ENCODE results near the gene EXD3. TPM values are rescaled to one million over a fixed set of nuclear protein-coding genes. Genes with fewer than 3 reads are reported as not detected.

EXD3 gene
- total RNA-seq, 1 donor from 2014 or later: 19.9 TPM

GRCh38 chr9:137368431-137369035, 54.4 kb downstream of the EXD3 start:
- Mint-ChIP-seq H3K4me3 (ENCODE audit: unreplicated experiment) (no peak overlapping the region), H3K27ac (ENCODE audit: unreplicated experiment) (no peak overlapping the region), H3K27me3 (ENCODE audit: unreplicated experiment) (peaks cover 10% of the 10 kb centered on the region), H3K36me3 (ENCODE audit: low read depth, unreplicated experiment) (peaks cover 10% of the 10 kb centered on the region), H3K4me1 (ENCODE audit: unreplicated experiment) (peaks cover 5% of the 10 kb centered on the region), H3K9me3 (ENCODE audit: unreplicated experiment) (no peaks in the 10 kb centered on the region)
- TF ChIP-seq CTCF (IDR thresholded peaks at IDR 0.05; ENCODE audit: unreplicated experiment): no peak
- DNase-seq (ENCODE audit: low spot score): no peak

- Mint-ChIP-seq H3K9me3 (ENCODE audit: unreplicated experiment) (no peaks in the 10 kb centered on the region), H3K27me3 (ENCODE audit: unreplicated experiment) (peaks cover 10% of the 10 kb centered on the region), H3K4me1 (ENCODE audit: unreplicated experiment) (peaks cover 5% of the 10 kb centered on the region), H3K27ac (ENCODE audit: unreplicated experiment) (no peak overlapping the region), H3K36me3 (ENCODE audit: low read depth, unreplicated experiment) (peaks cover 10% of the 10 kb centered on the region), H3K4me3 (ENCODE audit: unreplicated experiment) (no peak overlapping the region)
- no peak for DNase-seq (ENCODE audit: low spot score)
- TF ChIP-seq CTCF (IDR thresholded peaks at IDR 0.05; ENCODE audit: unreplicated experiment): no peak
These were observed 55.2 kb downstream of the EXD3 start for GRCh38 chr9:137367506-137368430.

DNA sequence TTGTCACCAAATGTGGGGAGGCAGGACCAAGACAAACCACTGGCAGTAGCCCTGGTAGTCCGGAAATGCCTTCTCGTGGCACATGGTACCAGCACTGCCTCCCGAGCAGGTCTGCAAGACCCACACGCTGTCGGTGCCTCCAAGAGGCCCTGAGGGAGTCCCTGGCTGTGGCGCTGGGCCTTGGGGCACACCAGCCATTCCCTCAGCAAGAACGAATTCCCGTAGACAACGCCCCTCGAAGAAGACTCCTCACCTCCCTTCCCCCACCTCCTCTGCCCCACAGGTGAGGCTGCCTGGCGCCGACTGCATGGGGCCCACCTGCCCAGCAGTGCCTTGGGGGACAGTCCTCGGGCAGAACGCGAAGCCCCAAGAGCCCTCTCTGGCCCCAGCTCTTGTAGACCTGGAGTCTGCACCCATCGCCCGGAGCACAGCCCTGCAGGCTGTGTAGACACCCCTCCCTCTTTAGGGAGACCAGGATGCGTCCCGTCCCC, 56.0 kb downstream of the EXD3 start:
- no peak overlapping the region for H3K4me3 Mint-ChIP-seq (ENCODE audit: unreplicated experiment)
- peaks cover 10% of the 10 kb centered on the region for H3K27me3 Mint-ChIP-seq (ENCODE audit: unreplicated experiment)
- H3K36me3 Mint-ChIP-seq (ENCODE audit: low read depth, unreplicated experiment): peaks cover 10% of the 10 kb centered on the region
- DNase-seq (ENCODE audit: low spot score): no peak
- TF ChIP-seq CTCF (IDR thresholded peaks at IDR 0.05; ENCODE audit: unreplicated experiment): no peak
- no peaks in the 10 kb centered on the region for H3K9me3 Mint-ChIP-seq (ENCODE audit: unreplicated experiment)
- H3K4me1 Mint-ChIP-seq (ENCODE audit: unreplicated experiment): peaks cover 5% of the 10 kb centered on the region
- H3K27ac Mint-ChIP-seq (ENCODE audit: unreplicated experiment): no peak overlapping the region

GRCh38 chr9:137366445-137366810, 56.5 kb downstream of the EXD3 start:
- H3K9me3 Mint-ChIP-seq (ENCODE audit: unreplicated experiment): no peaks in the 10 kb centered on the region
- H3K4me1 Mint-ChIP-seq (ENCODE audit: unreplicated experiment): peaks cover 5% of the 10 kb centered on the region
- TF ChIP-seq CTCF (IDR thresholded peaks at IDR 0.05; ENCODE audit: unreplicated experiment): no peak
- peak overlapping the region; percentile 65 for H3K4me3 Mint-ChIP-seq (ENCODE audit: unreplicated experiment)
- no peak for DNase-seq (ENCODE audit: low spot score)
- H3K36me3 Mint-ChIP-seq (ENCODE audit: low read depth, unreplicated experiment): peaks cover 10% of the 10 kb centered on the region
- peaks cover 10% of the 10 kb centered on the region for H3K27me3 Mint-ChIP-seq (ENCODE audit: unreplicated experiment)
- no peak overlapping the region for H3K27ac Mint-ChIP-seq (ENCODE audit: unreplicated experiment)

All from endothelial cell (in vitro differentiated cells).